Stimulated activated CD8-positive, alpha-beta memory T cell treated with anti-CD3 and anti-CD28 coated beads, Interleukin-15, amount 100 ng/mL, for 24 hours (primary cell): ENCODE results near the gene SSBP3.
A peak's percentile ranks its signal among the peaks of the same experiment; 100 is the strongest.

Source experiments
- DNase-seq: peaks from one replicate; pipeline ENCODE4 v3.0.0-alpha.2; 2020; ENCODE audit warnings: low read depth

SSBP3 gene

GRCh38 chr1:54305906-54306514, 100.2 kb downstream of the SSBP3 start:
- no peak for DNase-seq

- DNase-seq, result no peak
Observed at GRCh38 chr1:54304518-54304917, 101.7 kb downstream of the SSBP3 start.

- DNase-seq, result no peak
Observed at GRCh38 chr1:54302951-54303843, 103.0 kb downstream of the SSBP3 start.

- DNase-seq, result no peak
Observed at GRCh38 chr1:54302549-54302948, 103.6 kb downstream of the SSBP3 start.

GRCh38 chr1:54301497-54301896, 104.7 kb downstream of the SSBP3 start:
- DNase-seq, result no peak

GRCh38 chr1:54300401-54300800, 105.8 kb downstream of the SSBP3 start:
- no peak for DNase-seq

- DNase-seq, result no peak
Observed at GRCh38 chr1:54299037-54299436, 107.2 kb downstream of the SSBP3 start.

GRCh38 chr1:54298284-54299033, 107.7 kb downstream of the SSBP3 start:
- no peak for DNase-seq

- no peak for DNase-seq
Observed at GRCh38 chr1:54297596-54298283, 108.5 kb downstream of the SSBP3 start.

GRCh38 chr1:54296666-54297065, 109.5 kb downstream of the SSBP3 start:
- no peak for DNase-seq

GRCh38 chr1:54294887-54295286, 111.3 kb downstream of the SSBP3 start:
- DNase-seq, result no peak

GRCh38 chr1:54292002-54292911, 113.9 kb downstream of the SSBP3 start:
- DNase-seq, result no peak

- DNase-seq, result no peak
Observed at GRCh38 chr1:54291276-54292001, 114.8 kb downstream of the SSBP3 start.

- no peak for DNase-seq
Observed at GRCh38 chr1:54290506-54291184, 115.5 kb downstream of the SSBP3 start.

GRCh38 chr1:54289712-54290233, 116.4 kb downstream of the SSBP3 start:
- no peak for DNase-seq

- no peak for DNase-seq
Observed at GRCh38 chr1:54287801-54288211, 118.4 kb downstream of the SSBP3 start.

GRCh38 chr1:54287176-54287650, 119.0 kb downstream of the SSBP3 start:
- peak; percentile 15 for DNase-seq

GRCh38 chr1:54285815-54286345, 120.3 kb downstream of the SSBP3 start:
- DNase-seq, result no peak
